Heart left ventricle (tissue), 16 donors: ENCODE results near the gene EZH1. TPM values are rescaled to one million over a fixed set of nuclear protein-coding genes. Genes with fewer than 3 reads are reported as not detected.
A peak's percentile ranks its signal among the peaks of the same experiment; 100 is the strongest.
"Not testable (repeated sequence)": the region's sequence is repeated elsewhere in the genome, so short reads cannot be mapped to it uniquely, and the experiment has no call there.

Experiments used
- ATAC-seq, 4 donors: fragments of 200-7000 bp; cut with Tn5 transposase; one replicate each; pipeline ENCODE4 v1.9.1; 2020 to 2022; ENCODE audit warnings: moderate library complexity in 4 of 4, mild to moderate bottlenecking in 3 of 4, moderate number of reproducible peaks in 1 of 4
- DNase-seq, 5 donors: peaks; one replicate each; pipeline ENCODE4 v3.0.0-alpha.2; 2020
- H3K27ac ChIP-seq, 12 donors: fragments of 200-600 bp; sonication (generic) in 4 of 12; one replicate each; pipeline versions ENCODE4 v1.5.0 to v1.8.0; 2016 to 2022; ENCODE audit warnings: mild to moderate bottlenecking in 2 of 12
- H3K27me3 ChIP-seq, 9 donors: fragments of 200-600 bp; sonication (generic) in 2 of 9; one replicate each; pipeline versions ENCODE4 v1.5.1 to v1.8.0; 2016 to 2022; ENCODE audit warnings: mild to moderate bottlenecking in 3 of 9
- H3K36me3 ChIP-seq, 9 donors: fragments of 200-600 bp; sonication (generic) in 2 of 9; one replicate each; pipeline versions ENCODE4 v1.5.0 to v1.8.0; 2018 to 2022; ENCODE audit warnings: mild to moderate bottlenecking in 2 of 9
- H3K4me1 ChIP-seq, 12 donors: fragments of 200-600 bp; sonication (generic) in 4 of 12; one replicate each; pipeline versions ENCODE4 v1.5.0 to v1.8.0; 2016 to 2022; ENCODE audit warnings: mild to moderate bottlenecking in 3 of 12
- H3K4me3 ChIP-seq, 12 donors: fragments of 200-600 bp; sonication (generic) in 4 of 12; one replicate each; pipeline versions ENCODE4 v1.5.0 to v1.8.0; 2017 to 2022; ENCODE audit warnings: mild to moderate bottlenecking in 9 of 12, moderate library complexity in 4 of 12
- H3K9me3 ChIP-seq, 12 donors: fragments of 200-600 bp; sonication (generic) in 4 of 12; one replicate each; pipeline versions ENCODE4 v1.5.0 to v1.8.0; 2016 to 2022; ENCODE audit warnings: mild to moderate bottlenecking in 1 of 12
- CTCF ChIP-seq, 12 donors: fragments of 200-600 bp; sonication (generic) in 4 of 12; IDR thresholded peaks; one replicate each; pipeline versions ENCODE4 v1.5.0 to v1.8.0; 2018 to 2022; ENCODE audit warnings: antibody characterized with exemption in 12 of 12, mild to moderate bottlenecking in 5 of 12
- POLR2A ChIP-seq, 2 donors: fragments of 450-650 bp; IDR thresholded peaks; one replicate each; pipeline ENCODE4 v1.6.1; 2017; ENCODE audit warnings: antibody characterized with exemption in 2 of 2, mild to moderate bottlenecking in 2 of 2, moderate library complexity in 2 of 2
- WGBS, 4 donors: extraction: QIAGEN DNeasy Blood & Tissue Kit in 2 of 4; methylation state at CpG; one replicate each; pipeline versions ENCODE4 v1.1.5 to v1.1.7; 2013 to 2018; 5-methylcytosine and 5-hydroxymethylcytosine counted together
- intact Hi-C, 10 donors: fragments of 100-400 bp; cut with DNase I; formaldehyde crosslinking; loops; one replicate each; pipeline versions ENCODE4 v1.11.1 to v1.14.2; 2022
- polyA plus RNA-seq, 2 donors: library from polyadenylated mRNA; stranded (reverse); fragments of 200-250 nt; gene quantifications; one replicate each; pipeline ENCODE4 v1.2.3, GENCODE V29; 2013
- total RNA-seq, 9 donors: library from RNA; depleted of rRNA in 2 of 9; stranded (reverse); fragments of >200 nt in 2 of 9; fragmentation: NEBNext Ultra II Directional in 3 of 9; extraction: Animal tissue kit (Norgen Biotek cat#: 25700) in 3 of 9; gene quantifications; one replicate each; pipeline versions ENCODE4 v1.1.0 to v1.2.4, GENCODE V29; 2016 to 2023
- donor health status: ischemic (EF 13 %, LVEDD 7.1; RV severe dilation, severe dysfunction).
- donor health status: healthy with polysubstance abuse.
- donor health status: DM: no; HTN: yes; CAD: no.
- donor health status: DM: no; HTN: no; CAD: no.
- donor health status: ischemic (EF 25% LVEDD 6.9; RV normal size, moderate dysfunction).
- donor health status: ischemic (EF 25% LVEDD 5.7; RV mildly dilated, moderate dysfunction).
- donor health status: healthy.
- donor health status: DM: yes; HTN: yes; CAD: no.
- donor health status: ischemic (EF 35%, LVEDD 5.7; RV mildly dilated, moderate dysfunction).
- donor health status: nonischemic (EF 11% LVEDD 7.7; RV severe dilation, severe dysfunction).
- donor health status: DM: yes; HTN: yes; CAD: no.
- donor health status: PGD.
- donor health status: ischemic (EF 29% LVEDD 5.4; RV normal size, mild dysfunction).
- donor health status: nonischemic (EF 23%, LVEDD 6.1; RV moderate dilation, normal function).

EZH1 gene
- total and polyA plus RNA-seq, 11 donors: 18.8 to 50.2 (median 40.7) TPM

GRCh38 chr17:42748202-42748907 is 3.5 kb upstream of the EZH1 start:
- DNase-seq: no peak
- ATAC-seq: peak in 1 of 4 donors; percentile 9
- TF ChIP-seq POLR2A (IDR thresholded peaks at IDR 0.05): no peak
- TF ChIP-seq CTCF (IDR thresholded peaks at IDR 0.05): no peak
- no peaks in the 10 kb centered on the region for H3K9me3 ChIP-seq
- no peak overlapping the region for H3K4me3 ChIP-seq
- no peaks in the 10 kb centered on the region for H3K27me3 ChIP-seq
- H3K4me1 ChIP-seq: peaks cover 7 to 60% (median 46%) of the 10 kb centered on the region in 12 donors
- H3K36me3 ChIP-seq: no peaks in the 10 kb centered on the region
- intact Hi-C loops: loop anchor here in 2 of 10 donors (2.0 to 10.0 kb wide), 2 partner anchors 14 to 76 kb away; partner anchors contain the start of gene BECN1 (in 1 of the 2)
- H3K27ac ChIP-seq: peak overlapping the region in 11 of 12 donors; percentile 17 to 84 (median 58)
- WGBS, 4 donors: 48 to 58% (median 55%) methylated on average over 7 of the region's 7 CpGs

- peak overlapping the region; percentile 61 to 94 (median 80) for H3K4me3 ChIP-seq
- peaks cover 2 to 43% (median 34%) of the 10 kb centered on the region in 12 donors for H3K4me1 ChIP-seq
- peak; percentile 60 to 91 (median 90) for ATAC-seq
- H3K27ac ChIP-seq: peak overlapping the region; percentile 83 to 99 (median 92)
- 0 to 1% (median 1%) methylated on average over 19 to 32 of the region's 32 CpGs for WGBS, 4 donors
- no peak for TF ChIP-seq POLR2A (IDR thresholded peaks at IDR 0.05)
- TF ChIP-seq CTCF (IDR thresholded peaks at IDR 0.05): peak in 1 of 12 donors; percentile 10
- no peaks in the 10 kb centered on the region for H3K9me3 ChIP-seq
- H3K27me3 ChIP-seq: no peaks in the 10 kb centered on the region
- H3K36me3 ChIP-seq: peaks cover 0 to 9% (median 0%) of the 10 kb centered on the region in 9 donors
- DNase-seq: peak; percentile 84 to 91 (median 85)
- intact Hi-C loops: loop anchor here in 3 of 10 donors (1.0 to 10.0 kb wide), 3 partner anchors 18 to 80 kb away; partner anchors contain the start of gene BECN1 (in 1 of the 3)
Observed at GRCh38 chr17:42744283-42744805, 496 bp downstream of the EZH1 start.

GRCh38 chr17:42743595-42744282 is 1.1 kb downstream of the EZH1 start:
- 33 to 45% (median 37%) methylated on average over 10 of the region's 10 CpGs for WGBS, 4 donors
- Histone ChIP-seq H3K9me3 (no peaks in the 10 kb centered on the region), H3K27me3 (no peaks in the 10 kb centered on the region), H3K27ac (peak overlapping the region; percentile 83 to 99 (median 92)), H3K4me1 (peaks cover 0 to 37% (median 29%) of the 10 kb centered on the region in 12 donors), H3K36me3 (peaks cover 0 to 9% (median 0%) of the 10 kb centered on the region in 9 donors), H3K4me3 (peak overlapping the region; percentile 61 to 94 (median 80))
- intact Hi-C loops: loop anchor here in 3 of 10 donors (1.0 to 10.0 kb wide), 3 partner anchors 19 to 81 kb away; partner anchors contain the start of gene BECN1 (in 1 of the 3)
- DNase-seq (no peak), ATAC-seq (no peak)
- TF ChIP-seq POLR2A (IDR thresholded peaks at IDR 0.05) (no peak), CTCF (IDR thresholded peaks at IDR 0.05) (no peak)

- WGBS, 4 donors: 95 to 98% (median 96%) methylated on average over 11 of the region's 11 CpGs
- not testable (repeated sequence) for ATAC-seq, H3K27ac ChIP-seq, H3K4me3 ChIP-seq, H3K9me3 ChIP-seq, H3K27me3 ChIP-seq, H3K36me3 ChIP-seq, DNase-seq
- intact Hi-C loops: loop anchor here in 1 of 10 donors (10.0 kb wide), 1 partner anchor 82 kb away; the partner anchor contains the start of gene BECN1
- peaks cover 0 to 29% (median 21%) of the 10 kb centered on the region in 12 donors for H3K4me1 ChIP-seq
Observed at GRCh38 chr17:42742916-42743315, 1.9 kb downstream of the EZH1 start.
